HS-5 (cell line): ENCODE measurements around the gene CCDC91.
"Not testable (repeated sequence)": the region's sequence is repeated elsewhere in the genome, so short reads cannot be mapped to it uniquely, and the experiment has no call there.

Experiments used
- DNase-seq: peaks from one replicate; pipeline ENCODE4 v3.0.0-alpha.2; 2012; ENCODE audit warnings: low read depth

CCDC91 gene

GRCh38 chr12:28234444-28234843 lies 44.2 kb downstream of the CCDC91 start:
- no peak for DNase-seq

DNA sequence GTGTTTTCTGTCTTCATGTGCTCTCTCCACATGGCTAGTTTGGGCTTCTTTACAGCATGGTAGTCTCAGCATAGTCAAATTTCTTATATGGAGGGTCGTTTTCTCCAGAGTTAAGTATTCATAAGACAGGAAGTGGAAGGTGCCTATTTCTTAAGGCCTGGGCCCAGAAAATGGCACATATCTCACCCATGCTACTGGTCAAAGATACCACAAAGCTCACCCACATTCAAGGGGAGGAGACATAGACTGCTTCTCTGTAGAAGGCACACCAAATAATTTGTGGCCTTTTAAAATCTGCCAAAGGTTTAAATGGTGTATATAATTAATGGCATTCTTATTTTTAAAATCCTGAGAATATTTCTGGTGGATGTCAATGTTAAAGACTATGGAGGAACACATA lies 44.8 kb downstream of the CCDC91 start:
- no peak for DNase-seq

GRCh38 chr12:28235985-28236384 lies 45.7 kb downstream of the CCDC91 start:
- no peak for DNase-seq

DNA sequence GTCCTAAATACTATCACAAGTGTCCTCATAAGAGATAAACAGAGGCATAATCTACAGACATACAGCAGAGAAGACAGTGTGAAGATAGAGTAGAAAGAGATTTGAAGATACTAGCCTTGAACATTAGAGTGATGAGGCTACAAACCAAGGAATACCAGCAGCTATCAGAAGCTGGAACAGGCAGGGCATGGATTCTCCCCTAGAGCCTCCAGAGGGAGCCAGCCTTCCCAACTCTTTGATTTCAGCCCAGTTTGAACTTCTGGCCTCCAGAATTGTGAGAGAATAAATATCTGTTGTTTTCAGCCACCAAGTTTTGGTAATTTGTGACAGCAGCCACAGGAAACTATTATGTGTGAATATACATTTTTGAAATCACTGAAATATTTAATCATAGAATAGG lies 47.2 kb downstream of the CCDC91 start:
- DNase-seq, result no peak

GRCh38 chr12:28239918-28240317 lies 49.7 kb downstream of the CCDC91 start:
- no peak for DNase-seq

DNA sequence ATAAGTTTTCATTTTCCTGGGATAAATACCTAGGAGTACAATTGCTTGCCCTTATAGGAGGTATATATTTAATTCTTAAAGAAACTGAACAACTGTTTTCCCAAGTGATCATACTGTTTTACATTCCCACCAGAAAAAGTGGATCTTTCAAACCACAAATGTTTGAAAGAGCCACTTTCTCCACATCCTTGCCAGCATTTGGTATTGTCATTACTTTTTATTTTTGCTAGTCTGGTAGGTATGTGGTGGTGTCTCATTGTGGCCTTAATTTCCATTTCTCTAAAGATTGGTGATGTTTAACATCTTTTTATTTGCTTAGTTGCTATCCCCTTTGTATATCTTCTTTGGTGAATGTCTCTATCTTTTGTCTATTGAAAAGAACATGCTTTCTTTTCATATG lies 50.6 kb downstream of the CCDC91 start:
- DNase-seq, result no peak

GRCh38 chr12:28242129-28242495 lies 51.9 kb downstream of the CCDC91 start:
- DNase-seq, result no peak

DNA sequence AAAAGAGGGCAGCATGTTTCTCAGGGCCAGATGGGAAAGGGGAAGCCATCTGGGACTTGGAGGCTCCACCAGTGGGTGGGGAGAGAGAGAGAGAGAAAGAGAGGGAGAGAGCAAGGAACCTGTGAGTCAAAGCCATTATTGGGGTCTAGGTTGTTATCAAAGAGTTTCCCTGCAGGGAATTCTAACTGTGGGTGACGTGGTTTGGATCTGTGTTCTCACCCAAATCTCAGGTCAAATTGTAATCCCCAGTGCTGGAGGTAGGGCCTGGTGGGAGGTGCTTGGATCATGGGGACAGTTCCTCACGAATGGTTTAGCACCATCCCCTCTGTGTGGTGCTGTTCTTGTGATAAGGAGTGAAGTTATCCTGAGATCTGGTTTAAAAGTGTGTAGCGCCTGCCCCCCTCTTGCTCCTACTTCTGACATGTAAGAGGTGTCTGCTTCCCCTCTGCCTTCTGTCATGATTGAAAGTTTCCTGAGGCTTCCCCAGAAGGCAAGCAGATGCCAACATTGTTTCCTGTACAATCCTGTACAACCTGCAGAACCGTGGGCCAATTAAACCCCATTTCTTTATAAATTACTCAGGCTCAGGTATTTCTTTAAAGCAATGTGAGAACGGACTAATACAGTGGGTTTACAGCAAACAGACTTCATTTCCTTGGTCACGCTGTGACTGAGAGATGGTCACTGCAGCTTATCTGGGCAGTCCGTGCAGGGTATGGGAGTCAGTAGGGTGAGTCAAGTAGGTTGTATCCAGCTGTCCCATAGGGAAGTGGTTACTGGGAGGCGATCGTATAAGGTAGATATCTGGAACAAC lies 52.4 kb downstream of the CCDC91 start:
- no peak for DNase-seq

DNA sequence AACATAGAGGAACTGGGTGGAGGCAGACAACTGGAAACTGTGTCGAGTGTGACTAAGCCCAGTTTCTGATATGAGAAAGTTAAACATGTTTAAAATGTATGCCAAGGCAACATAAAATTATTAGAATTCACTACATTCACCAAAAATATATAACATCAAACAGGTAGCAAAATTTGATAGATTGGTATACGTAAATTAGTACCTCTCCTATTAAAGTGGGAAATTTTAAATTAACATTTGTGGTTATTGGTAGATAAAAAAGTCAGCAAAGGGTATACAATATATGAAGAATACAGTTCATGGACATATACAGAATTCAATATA lies 53.0 kb downstream of the CCDC91 start:
- no peak for DNase-seq

GRCh38 chr12:28247806-28248205 lies 57.5 kb downstream of the CCDC91 start:
- DNase-seq, result no peak

- no peak for DNase-seq
Observed at GRCh38 chr12:28248555-28249145, 58.4 kb downstream of the CCDC91 start.

GRCh38 chr12:28253161-28253641 lies 62.9 kb downstream of the CCDC91 start:
- DNase-seq, result peak; percentile 29

DNA sequence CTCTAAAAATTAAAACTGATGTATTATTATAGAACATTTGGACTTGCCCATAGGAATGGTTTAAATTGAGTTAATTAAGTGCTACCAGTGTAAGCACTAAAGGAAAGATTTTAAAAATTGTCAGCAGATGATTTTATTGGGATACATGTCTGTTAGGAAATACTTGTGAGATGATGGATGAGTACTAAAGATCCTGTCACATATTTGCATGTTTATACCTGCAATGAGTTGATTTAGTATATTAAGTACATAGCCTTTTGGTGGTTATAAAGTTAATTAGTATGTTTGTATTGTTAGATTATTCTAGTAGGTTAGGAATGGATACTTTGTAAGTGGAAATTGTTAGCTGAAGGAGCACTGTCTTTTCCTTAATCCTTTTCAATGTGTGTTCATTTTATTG lies 67.2 kb downstream of the CCDC91 start:
- DNase-seq, result no peak

- no peak for DNase-seq
Observed at GRCh38 chr12:28258998-28259397, 68.7 kb downstream of the CCDC91 start.

- DNase-seq, result no peak
Observed at GRCh38 chr12:28265435-28266042, 75.3 kb downstream of the CCDC91 start.

DNA sequence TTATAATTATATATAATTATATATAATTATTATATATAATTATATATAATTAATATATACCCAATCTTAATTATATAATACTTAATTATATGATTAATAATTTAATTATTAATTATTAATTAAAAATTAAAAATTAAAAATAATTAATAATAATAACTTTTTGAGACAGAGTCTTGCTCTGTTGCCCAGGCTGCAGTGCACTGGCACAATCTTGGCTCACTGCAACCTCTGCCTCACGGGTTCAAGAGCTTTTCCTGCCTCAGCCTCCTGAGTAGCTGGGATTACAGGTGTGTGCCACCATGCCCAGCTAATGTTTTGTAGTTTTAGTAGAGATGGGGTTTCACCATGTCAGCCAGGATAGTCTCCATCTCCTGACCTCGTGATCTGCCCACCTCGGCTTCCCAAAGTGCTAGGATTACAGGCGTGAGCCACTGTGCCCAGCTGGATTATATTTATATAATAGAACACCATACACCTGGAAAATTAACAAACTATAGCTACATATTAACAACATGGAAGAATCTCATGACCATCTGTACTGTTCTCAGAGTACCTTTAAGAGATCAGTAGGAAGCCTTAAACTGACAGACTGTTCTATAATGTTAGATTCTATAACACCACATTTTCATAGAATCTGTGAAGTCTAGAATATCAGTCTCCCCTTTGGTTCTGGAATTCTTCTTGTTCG lies 77.8 kb downstream of the CCDC91 start:
- not testable (repeated sequence) for DNase-seq

DNA sequence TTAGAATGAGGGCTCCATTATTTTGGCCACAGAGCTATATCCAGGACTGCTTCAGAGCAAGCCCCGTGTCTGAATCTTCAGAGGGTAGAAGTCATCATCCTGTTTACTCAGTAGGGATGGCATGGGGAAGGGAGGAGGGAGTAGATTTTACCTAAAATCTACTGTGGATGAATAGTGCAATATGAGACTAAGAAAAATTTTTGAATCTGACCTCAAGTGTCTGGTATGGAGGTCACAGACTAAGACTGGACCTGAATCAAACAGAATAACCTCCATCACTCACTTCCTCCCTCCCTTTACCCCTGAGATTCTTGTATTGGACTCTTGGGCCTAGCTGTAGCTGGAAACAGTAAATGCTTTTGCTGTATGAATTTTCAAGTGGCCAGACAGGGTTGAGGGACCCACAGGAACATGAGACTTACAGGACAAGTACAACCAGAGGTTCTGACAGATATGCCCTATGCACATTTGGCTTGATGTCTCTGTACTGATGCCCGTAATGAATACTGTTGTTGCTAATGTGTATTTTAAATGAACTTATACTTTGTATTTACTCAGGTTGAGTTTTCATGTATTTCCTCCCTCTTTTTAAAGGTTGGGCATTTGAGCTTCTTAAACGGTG lies 78.5 kb downstream of the CCDC91 start:
- DNase-seq, result no peak

DNA sequence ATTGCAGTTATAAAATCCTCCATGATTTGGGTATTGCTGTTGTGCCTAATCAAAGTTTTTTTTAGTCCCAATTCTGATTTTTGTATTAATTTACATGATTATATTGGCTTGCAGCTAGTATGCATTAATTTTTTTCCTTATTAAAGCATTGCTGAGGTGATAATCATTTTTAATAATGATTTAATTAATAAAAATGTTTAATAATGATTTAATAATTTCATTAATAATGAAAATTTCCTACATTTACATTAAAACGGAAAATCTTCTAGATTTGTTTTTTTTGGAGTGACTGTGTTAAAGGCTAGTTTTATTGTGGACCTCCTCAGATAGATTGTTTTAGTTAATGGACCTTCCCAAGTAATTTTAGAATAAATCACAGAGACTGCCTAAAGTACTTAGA lies 79.6 kb downstream of the CCDC91 start:
- no peak for DNase-seq

GRCh38 chr12:28278499-28278898 lies 88.2 kb downstream of the CCDC91 start:
- no peak for DNase-seq

DNA sequence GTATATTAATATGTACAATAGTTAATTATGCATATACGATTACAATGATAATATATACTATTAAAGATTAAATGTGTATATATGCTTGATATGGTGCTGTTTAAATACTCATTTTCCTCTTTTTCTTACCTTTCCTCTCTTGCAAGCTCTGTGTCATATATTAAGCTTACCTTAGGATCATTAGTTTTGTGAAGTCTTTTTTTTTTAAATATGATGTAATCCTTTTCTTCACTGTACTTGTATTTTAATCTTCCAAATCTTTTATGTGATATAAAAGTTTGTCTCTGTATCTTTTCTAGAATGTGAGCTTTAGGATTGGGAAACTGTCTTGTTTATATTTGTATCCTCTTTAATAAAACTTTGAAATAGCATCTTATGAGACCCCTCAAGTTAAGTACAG lies 88.7 kb downstream of the CCDC91 start:
- DNase-seq, result no peak

DNA sequence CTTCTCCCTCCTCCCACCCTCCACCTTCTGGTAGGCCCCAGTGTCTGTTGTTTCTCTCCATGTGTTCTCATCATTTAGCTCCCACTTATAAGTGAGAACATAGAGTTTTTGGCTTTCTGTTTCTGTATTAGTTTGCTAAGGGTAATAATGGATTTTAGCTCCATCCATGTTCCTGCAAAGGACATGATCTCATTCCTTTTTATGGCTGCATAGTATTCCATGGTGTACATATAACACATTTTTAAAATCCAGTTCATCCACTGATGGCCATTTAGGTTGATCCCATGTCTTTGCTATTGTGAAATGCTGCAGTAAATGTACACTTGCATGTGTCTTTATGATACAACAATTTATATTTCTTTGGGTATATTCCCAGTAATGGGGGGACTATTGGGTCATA lies 96.1 kb downstream of the CCDC91 start:
- DNase-seq, result no peak

- no peak for DNase-seq
Observed at GRCh38 chr12:28290262-28290661, 100.0 kb downstream of the CCDC91 start.
